Aorta (tissue), 5 donors: Measurements from ENCODE around the gene CACNA1S. TPM values are rescaled to one million over a fixed set of nuclear protein-coding genes. Genes with fewer than 3 reads are reported as not detected.
A peak's percentile ranks its signal among the peaks of the same experiment; 100 is the strongest.

Source experiments
- ATAC-seq: fragments of 200-7000 bp; cut with Tn5 transposase; one replicate; pipeline ENCODE4 v1.9.1; 2022; ENCODE audit warnings: moderate library complexity; ENCODE audit not compliant: low FRiP score
- DNase-seq, 2 donors: peaks; one replicate each; pipeline ENCODE4 v3.0.0-alpha.2; 2020
- H3K27ac ChIP-seq, 2 donors: one replicate each; pipeline ENCODE4 v1.5.1; 2013; ENCODE audit warnings: low read length in 2 of 2, mild to moderate bottlenecking in 2 of 2, moderate library complexity in 2 of 2, control low read depth in 1 of 2, inconsistent platforms in 1 of 2, low read depth in 1 of 2
- H3K27me3 ChIP-seq, 2 donors: one replicate each; pipeline ENCODE4 v1.6.1; 2013; ENCODE audit warnings: control low read depth in 1 of 2, low read length in 1 of 2, mild to moderate bottlenecking in 1 of 2, moderate library complexity in 1 of 2; ENCODE audit not compliant: insufficient read depth in 2 of 2, control insufficient read depth in 1 of 2
- H3K36me3 ChIP-seq, 2 donors: one replicate each; pipeline ENCODE4 v1.6.1; 2013; ENCODE audit warnings: control low read depth in 1 of 2, low read length in 1 of 2, mild to moderate bottlenecking in 1 of 2; ENCODE audit not compliant: insufficient read depth in 2 of 2, control insufficient read depth in 1 of 2
- H3K4me1 ChIP-seq, 2 donors: one replicate each; pipeline ENCODE4 v1.6.1; 2013; ENCODE audit warnings: low read length in 2 of 2, control low read depth in 1 of 2, mild to moderate bottlenecking in 1 of 2, moderate library complexity in 1 of 2; ENCODE audit not compliant: insufficient read depth in 2 of 2, control insufficient read depth in 1 of 2
- H3K4me3 ChIP-seq, 2 donors: one replicate each; pipeline ENCODE4 v1.5.1; 2013; ENCODE audit warnings: low read length in 2 of 2, control low read depth in 1 of 2, mild to moderate bottlenecking in 1 of 2
- H3K9me3 ChIP-seq: one replicate; pipeline ENCODE4 v1.6.1; 2013; ENCODE audit warnings: mild to moderate bottlenecking, low read length; ENCODE audit not compliant: control insufficient read depth
- WGBS, 2 donors: extraction: QIAGEN DNeasy Blood & Tissue Kit; methylation state at CpG; one replicate each; pipeline ENCODE4 v1.1.7; 2013; 5-methylcytosine and 5-hydroxymethylcytosine counted together
- intact Hi-C, 2 donors: fragments of 100-400 bp; cut with DNase I; formaldehyde crosslinking; loops; one replicate each; pipeline versions ENCODE4 v1.14.2 to v1.15.0; 2022
- polyA plus RNA-seq, 2 donors: library from polyadenylated mRNA; stranded (reverse); fragments of 200-250 nt; gene quantifications; one replicate each; pipeline ENCODE4 v1.2.3, GENCODE V29; 2013
- total RNA-seq, 2 donors: library from RNA; stranded (reverse); fragmentation: NEBNext Ultra II Directional; extraction: Animal tissue kit (Norgen Biotek cat#: 25700); gene quantifications; one replicate each; pipeline ENCODE4 v1.2.1, GENCODE V29; 2021
- donor health status: healthy with polysubstance abuse.
- donor health status: Bipolar disorder and iron deficiency.
- donor health status: DM: no; HTN: no; CAD: no.
- donor health status: DM: no; HTN: no; CAD: no.
- donor health status: DM: yes; HTN: yes; CAD: no.

CACNA1S gene
- total and polyA plus RNA-seq, 4 donors: not detected

GRCh38 chr1:201108614-201109013 lies 3.6 kb downstream of the CACNA1S start:
- no peak for DNase-seq
- Histone ChIP-seq H3K36me3 (no peaks in the 10 kb centered on the region), H3K27me3 (no peaks in the 10 kb centered on the region), H3K27ac (no peak overlapping the region), H3K4me3 (no peak overlapping the region), H3K4me1 (no peaks in the 10 kb centered on the region), H3K9me3 (no peaks in the 10 kb centered on the region)
- 93 to 94% methylated on average over 1 of the region's 1 CpG for WGBS, 2 donors
- no peak for ATAC-seq
- intact Hi-C loops: no loop called here

- H3K4me3 ChIP-seq: no peak overlapping the region
- H3K27me3 ChIP-seq: no peaks in the 10 kb centered on the region
- H3K36me3 ChIP-seq: no peaks in the 10 kb centered on the region
- no peaks in the 10 kb centered on the region for H3K9me3 ChIP-seq
- H3K27ac ChIP-seq: no peak overlapping the region
- DNase-seq (peak in 1 of 2 donors; percentile 66), ATAC-seq (no peak)
- H3K4me1 ChIP-seq: no peaks in the 10 kb centered on the region
- 86 to 88% methylated on average over 5 of the region's 5 CpGs for WGBS, 2 donors
- intact Hi-C loops: no loop called here
Measured at GRCh38 chr1:201105688-201106087, 6.5 kb downstream of the CACNA1S start.

- ATAC-seq: no peak
- Histone ChIP-seq H3K4me3 (no peak overlapping the region), H3K4me1 (no peaks in the 10 kb centered on the region), H3K36me3 (no peaks in the 10 kb centered on the region), H3K27me3 (no peaks in the 10 kb centered on the region), H3K27ac (no peak overlapping the region), H3K9me3 (no peaks in the 10 kb centered on the region)
- intact Hi-C loops: no loop called here
- peak in 1 of 2 donors; percentile 39 for DNase-seq
- WGBS, 2 donors: 63 to 69% methylated on average over 1 of the region's 1 CpG
Measured at GRCh38 chr1:201104141-201104540, 8.1 kb downstream of the CACNA1S start.

GRCh38 chr1:201103666-201104065 lies 8.6 kb downstream of the CACNA1S start:
- H3K4me3 ChIP-seq: no peak overlapping the region
- H3K27me3 ChIP-seq: no peaks in the 10 kb centered on the region
- H3K4me1 ChIP-seq: no peaks in the 10 kb centered on the region
- no peak overlapping the region for H3K27ac ChIP-seq
- H3K36me3 ChIP-seq: no peaks in the 10 kb centered on the region
- intact Hi-C loops: no loop called here
- ATAC-seq (no peak), DNase-seq (peak in 1 of 2 donors; percentile 27)
- 45 to 70% methylated on average over 9 of the region's 9 CpGs for WGBS, 2 donors
- H3K9me3 ChIP-seq: no peaks in the 10 kb centered on the region

- Histone ChIP-seq H3K4me1 (no peaks in the 10 kb centered on the region), H3K36me3 (no peaks in the 10 kb centered on the region), H3K27me3 (no peaks in the 10 kb centered on the region), H3K4me3 (no peak overlapping the region), H3K9me3 (no peaks in the 10 kb centered on the region), H3K27ac (no peak overlapping the region)
- ATAC-seq (no peak), DNase-seq (peak in 1 of 2 donors; percentile 28)
- 94% methylated on average over 12 of the region's 12 CpGs for WGBS, 2 donors
- intact Hi-C loops: no loop called here
Measured at GRCh38 chr1:201100169-201100930, 11.9 kb downstream of the CACNA1S start.

- intact Hi-C loops: no loop called here
- no peak for ATAC-seq
- Histone ChIP-seq H3K27me3 (no peaks in the 10 kb centered on the region), H3K36me3 (no peaks in the 10 kb centered on the region), H3K4me1 (no peaks in the 10 kb centered on the region), H3K9me3 (no peaks in the 10 kb centered on the region), H3K4me3 (no peak overlapping the region), H3K27ac (no peak overlapping the region)
- peak in 1 of 2 donors; percentile 51 for DNase-seq
- 78 to 79% methylated on average over 5 of the region's 5 CpGs for WGBS, 2 donors
Measured at GRCh38 chr1:201098992-201099677, 13.1 kb downstream of the CACNA1S start.

GRCh38 chr1:201096977-201097856 lies 15.0 kb downstream of the CACNA1S start:
- intact Hi-C loops: no loop called here
- Histone ChIP-seq H3K36me3 (no peaks in the 10 kb centered on the region), H3K4me1 (no peaks in the 10 kb centered on the region), H3K27ac (no peak overlapping the region), H3K4me3 (no peak overlapping the region), H3K27me3 (no peaks in the 10 kb centered on the region), H3K9me3 (no peaks in the 10 kb centered on the region)
- no peak for ATAC-seq
- no peak for DNase-seq
- 92% methylated on average over 17 of the region's 17 CpGs for WGBS, 2 donors

- Histone ChIP-seq H3K27ac (no peak overlapping the region), H3K36me3 (no peaks in the 10 kb centered on the region), H3K27me3 (no peaks in the 10 kb centered on the region), H3K9me3 (no peaks in the 10 kb centered on the region), H3K4me3 (no peak overlapping the region), H3K4me1 (no peaks in the 10 kb centered on the region)
- no peak for ATAC-seq
- intact Hi-C loops: no loop called here
- peak in 1 of 2 donors; percentile 48 for DNase-seq
- WGBS, 2 donors: 75 to 76% methylated on average over 5 of the region's 5 CpGs
Measured at GRCh38 chr1:201096041-201096461, 16.2 kb downstream of the CACNA1S start.
